Measurements from ENCODE around the gene ZSWIM6. TPM values are rescaled to one million over a fixed set of nuclear protein-coding genes. Genes with fewer than 3 reads are reported as not detected.

ZSWIM6 gene
- total RNA-seq, 1 experiment from 2014 or later: 3.4 TPM

DNA sequence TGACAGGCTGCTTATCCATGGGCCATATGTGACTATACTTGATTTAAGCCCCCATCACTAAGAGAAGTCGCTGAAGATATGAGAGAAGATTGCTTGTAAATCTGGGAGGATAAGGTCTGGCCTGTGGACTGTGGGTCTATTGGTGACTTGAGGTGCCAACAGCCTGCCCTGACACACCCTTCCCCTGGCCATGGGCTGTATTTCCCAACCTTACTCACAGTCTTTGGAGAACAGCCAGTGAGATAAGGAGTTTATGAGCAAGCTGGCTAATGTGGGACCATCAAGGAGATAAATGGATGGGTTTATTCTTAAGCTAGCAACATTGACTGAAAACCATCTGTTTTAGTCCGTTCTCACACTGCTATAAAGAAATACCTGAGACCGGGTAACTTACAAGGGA is 231.3 kb downstream of the ZSWIM6 start:
- POLR2A ChIA-PET (ENCODE audit: unreplicated experiment): no interaction called here
- DNase-seq: no peak

DNA sequence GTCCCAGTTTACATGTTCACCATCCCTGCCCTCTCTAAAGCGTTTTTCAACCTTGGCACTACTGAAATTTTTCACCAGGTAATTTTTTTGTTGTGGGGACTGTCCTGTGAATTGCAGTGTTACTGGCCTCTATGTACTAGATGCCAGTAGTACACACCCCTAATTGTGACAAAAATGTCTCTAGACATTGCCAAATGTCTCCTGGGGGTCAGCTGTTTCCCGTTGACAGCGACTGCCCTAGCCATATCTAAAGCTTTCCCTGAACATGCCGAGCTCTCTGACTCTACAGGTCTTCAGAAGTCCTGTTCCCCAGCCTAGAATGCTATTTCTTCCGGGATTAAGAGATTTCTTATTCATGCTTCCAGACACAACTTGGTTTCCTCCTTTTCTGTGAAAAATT is 235.3 kb downstream of the ZSWIM6 start:
- intact Hi-C loops (cut with micrococcal nuclease): no loop called here
- ChIA-PET CTCF (no interaction called here), POLR2A (ENCODE audit: unreplicated experiment) (no interaction called here)
- no peaks in the 10 kb centered on the region for H3K36me3 ChIP-seq (ENCODE audit: low read depth, low read length)
- TF ChIP-seq, protein P1, sequence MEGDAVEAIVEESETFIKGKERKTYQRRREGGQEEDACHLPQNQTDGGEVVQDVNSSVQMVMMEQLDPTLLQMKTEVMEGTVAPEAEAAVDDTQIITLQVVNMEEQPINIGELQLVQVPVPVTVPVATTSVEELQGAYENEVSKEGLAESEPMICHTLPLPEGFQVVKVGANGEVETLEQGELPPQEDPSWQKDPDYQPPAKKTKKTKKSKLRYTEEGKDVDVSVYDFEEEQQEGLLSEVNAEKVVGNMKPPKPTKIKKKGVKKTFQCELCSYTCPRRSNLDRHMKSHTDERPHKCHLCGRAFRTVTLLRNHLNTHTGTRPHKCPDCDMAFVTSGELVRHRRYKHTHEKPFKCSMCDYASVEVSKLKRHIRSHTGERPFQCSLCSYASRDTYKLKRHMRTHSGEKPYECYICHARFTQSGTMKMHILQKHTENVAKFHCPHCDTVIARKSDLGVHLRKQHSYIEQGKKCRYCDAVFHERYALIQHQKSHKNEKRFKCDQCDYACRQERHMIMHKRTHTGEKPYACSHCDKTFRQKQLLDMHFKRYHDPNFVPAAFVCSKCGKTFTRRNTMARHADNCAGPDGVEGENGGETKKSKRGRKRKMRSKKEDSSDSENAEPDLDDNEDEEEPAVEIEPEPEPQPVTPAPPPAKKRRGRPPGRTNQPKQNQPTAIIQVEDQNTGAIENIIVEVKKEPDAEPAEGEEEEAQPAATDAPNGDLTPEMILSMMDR (conservative IDR thresholded peaks at IDR 0.05; ENCODE audit: low read depth, low read length): no peak
- TF ChIP-seq EZH2 (IDR thresholded peaks at IDR 0.05; ENCODE audit: low read length, unreplicated experiment) (no peak), EZH2phosphoT487 (IDR thresholded peaks at IDR 0.05; ENCODE audit: borderline replicate concordance, low read length) (no peak)
- no peak overlapping the region for H3K4me3 ChIP-seq (ENCODE audit: low read length)
- H3F3A ChIP-seq (ENCODE audit: low read length, unreplicated experiment): no peaks in the 10 kb centered on the region
- H3K79me2 ChIP-seq (ENCODE audit: low read length): no peaks in the 10 kb centered on the region
- no TSS peak for BruUV-seq (replicated peaks)
- H3K9me3 ChIP-seq (ENCODE audit: low read length): no peaks in the 10 kb centered on the region
- H4K20me1 ChIP-seq (ENCODE audit: low read length): no peaks in the 10 kb centered on the region
- H3K9me2 ChIP-seq (replicated peaks; ENCODE audit: low read length): no peaks in the 10 kb centered on the region
- H2AFZ ChIP-seq (ENCODE audit: low read length): no peak overlapping the region
- no peak overlapping the region for H3K4me2 ChIP-seq (ENCODE audit: low read length)
- H3K9ac ChIP-seq (ENCODE audit: low read length): no peak overlapping the region
- DNase-seq (no peak), ATAC-seq (no peak)
- no peaks in the 10 kb centered on the region for H3K4me1 ChIP-seq (ENCODE audit: insufficient read depth, low read length)
- H3K27ac ChIP-seq (ENCODE audit: low read length): no peak overlapping the region
- no peaks in the 10 kb centered on the region for H3K27me3 ChIP-seq (ENCODE audit: low read length)

More for the DNA sequence above, 231.3 kb downstream of the ZSWIM6 start:
- H3K27ac ChIP-seq (ENCODE audit: low read length): no peak overlapping the region
- BruUV-seq (replicated peaks): no TSS peak
- H3K79me2 ChIP-seq (ENCODE audit: low read length): no peaks in the 10 kb centered on the region
- TF ChIP-seq, protein P1 (conservative IDR thresholded peaks at IDR 0.05; ENCODE audit: low read depth, low read length): no peak
- TF ChIP-seq EZH2 (IDR thresholded peaks at IDR 0.05; ENCODE audit: low read length, unreplicated experiment): no peak
- no peak for TF ChIP-seq EZH2phosphoT487 (IDR thresholded peaks at IDR 0.05; ENCODE audit: borderline replicate concordance, low read length)
- no peaks in the 10 kb centered on the region for H3K27me3 ChIP-seq (ENCODE audit: low read length)
- H3K9ac ChIP-seq (ENCODE audit: low read length): no peak overlapping the region
- no peaks in the 10 kb centered on the region for H4K20me1 ChIP-seq (ENCODE audit: low read length)
- no peaks in the 10 kb centered on the region for H3K36me3 ChIP-seq (ENCODE audit: low read depth, low read length)
- no peak for ATAC-seq
- CTCF ChIA-PET: no interaction called here
- no peak overlapping the region for H2AFZ ChIP-seq (ENCODE audit: low read length)
- no peaks in the 10 kb centered on the region for H3K4me1 ChIP-seq (ENCODE audit: insufficient read depth, low read length)
- H3K4me2 ChIP-seq (ENCODE audit: low read length): no peak overlapping the region
- no peaks in the 10 kb centered on the region for H3K9me3 ChIP-seq (ENCODE audit: low read length)
- intact Hi-C loops (cut with micrococcal nuclease): no loop called here
- H3F3A ChIP-seq (ENCODE audit: low read length, unreplicated experiment): no peaks in the 10 kb centered on the region
- no peaks in the 10 kb centered on the region for H3K9me2 ChIP-seq (replicated peaks; ENCODE audit: low read length)
- H3K4me3 ChIP-seq (ENCODE audit: low read length): no peak overlapping the region

DNA sequence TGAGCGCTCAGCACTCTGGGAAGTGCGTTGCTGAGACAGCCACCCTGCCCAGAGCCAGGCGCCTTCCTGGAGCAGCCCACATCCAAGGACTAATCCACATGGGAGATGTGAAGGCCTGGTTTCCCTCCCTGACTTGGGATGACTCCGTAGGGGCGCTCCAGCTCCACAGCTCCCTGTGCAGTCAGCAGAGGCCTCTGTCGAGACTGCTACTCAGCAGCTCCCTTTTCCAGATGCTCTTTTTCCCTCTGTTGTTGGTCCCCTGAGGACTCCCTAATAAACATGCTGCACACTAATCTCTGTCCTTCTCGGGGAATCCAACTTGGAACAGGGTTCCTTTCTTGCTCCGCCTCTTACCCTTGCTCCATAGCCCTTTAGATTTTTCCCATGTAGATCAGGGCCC is 237.3 kb downstream of the ZSWIM6 start:
- Histone ChIP-seq H3F3A (ENCODE audit: low read length, unreplicated experiment) (no peaks in the 10 kb centered on the region), H3K79me2 (ENCODE audit: low read length) (no peaks in the 10 kb centered on the region), H3K4me1 (ENCODE audit: insufficient read depth, low read length) (no peaks in the 10 kb centered on the region), H3K36me3 (ENCODE audit: low read depth, low read length) (no peaks in the 10 kb centered on the region), H3K9ac (ENCODE audit: low read length) (no peak overlapping the region), H2AFZ (ENCODE audit: low read length) (no peak overlapping the region), H3K27me3 (ENCODE audit: low read length) (no peaks in the 10 kb centered on the region), H4K20me1 (ENCODE audit: low read length) (no peaks in the 10 kb centered on the region), H3K9me2 (replicated peaks; ENCODE audit: low read length) (no peaks in the 10 kb centered on the region), H3K4me2 (ENCODE audit: low read length) (no peak overlapping the region), H3K4me3 (ENCODE audit: low read length) (no peak overlapping the region), H3K9me3 (ENCODE audit: low read length) (no peaks in the 10 kb centered on the region), H3K27ac (ENCODE audit: low read length) (no peak overlapping the region)
- intact Hi-C loops (cut with micrococcal nuclease): no loop called here
- DNase-seq (no peak), ATAC-seq (no peak)
- no peak for TF ChIP-seq EZH2phosphoT487 (IDR thresholded peaks at IDR 0.05; ENCODE audit: borderline replicate concordance, low read length)
- TF ChIP-seq, protein P1 (conservative IDR thresholded peaks at IDR 0.05; ENCODE audit: low read depth, low read length): no peak
- no peak for TF ChIP-seq EZH2 (IDR thresholded peaks at IDR 0.05; ENCODE audit: low read length, unreplicated experiment)
- CTCF ChIA-PET: no interaction called here
- POLR2A ChIA-PET (ENCODE audit: unreplicated experiment): no interaction called here
- no TSS peak for BruUV-seq (replicated peaks)

Measured in PC-3 (cell line).